HCT116 (cell line): ENCODE data around the gene ZNF107. TPM values are rescaled to one million over a fixed set of nuclear protein-coding genes. Genes with fewer than 3 reads are reported as not detected.
"Not testable (repeated sequence)": the region's sequence is repeated elsewhere in the genome, so short reads cannot be mapped to it uniquely, and the experiment has no call there.

ENCODE experiments used
- ATAC-seq: fragments of 200-7000 bp; cut with Tn5 transposase; 2 replicates; pipeline ENCODE4 v1.9.1; 2020; ENCODE audit warnings: mild to moderate bottlenecking, moderate library complexity
- BruUV-seq: library from RNA; stranded (reverse); fragments of 400-500 nt; replicated peaks from 2 replicates; lab custom pipeline; 2021; lab: Mats Ljungman, UMichigan
- CTCF ChIA-PET: fragments of 300-600 bp; sonication (Branson Sonifier 250); formaldehyde crosslinking; loops from one replicate; lab custom pipeline; 2021; ENCODE audit warnings: antibody characterized with exemption; lab: Charles Lee
- POLR2A ChIA-PET: fragments of 300-600, 350-600 bp; sonication (Branson Sonifier 250); formaldehyde crosslinking; loops from one replicate; lab custom pipeline; 2021; ENCODE audit warnings: antibody characterized with exemption; lab: Charles Lee
- RAD21 ChIA-PET, 2 experiments: fragments of 300-600 bp; sonication (Branson Sonifier 250); formaldehyde crosslinking; loops; one replicate each; lab custom pipeline; 2023; ENCODE audit warnings: low total read pairs in 2 of 2; ENCODE audit not compliant: uncharacterized antibody in 2 of 2, unreplicated experiment in 2 of 2, low non-redundant PET in 1 of 2; lab: Charles Lee
- DNase-seq: peaks from one replicate; pipeline ENCODE4 v3.0.0-alpha.2; 2010; ENCODE audit warnings: low read depth, low spot score
- H2AFZ ChIP-seq: fragments of 200-600 bp; shearing (Covaris generic), sonication (generic); 2 replicates; pipeline ENCODE4 v1.6.1; 2017; ENCODE audit warnings: low read depth, mixed run types, mixed read lengths, antibody characterized with exemption, low read length; ENCODE audit not compliant: poor library complexity, severe bottlenecking
- H3K27ac ChIP-seq: 2 replicates; pipeline ENCODE4 v1.5.1; 2012; ENCODE audit warnings: low read depth, low read length
- H3K27me3 ChIP-seq: fragments of 200-600 bp; sonication (generic); 2 replicates; pipeline ENCODE4 v1.6.1; 2016; ENCODE audit warnings: mixed run types, low read length, mixed read lengths; ENCODE audit not compliant: insufficient read depth
- H3K36me3 ChIP-seq, 2 experiments: fragments of 200-500 bp in 1 of 2; fragments of 200-600 bp in 1 of 2; sonication (Bioruptor generic) in 1 of 2; sonication (generic) in 1 of 2; 2 replicates each; pipeline versions ENCODE4 v1.5.1 to v1.6.1; 2014 to 2016; ENCODE audit warnings: low read length in 2 of 2, inconsistent platforms in 1 of 2, mixed read lengths in 1 of 2, mixed run types in 1 of 2; ENCODE audit not compliant: insufficient read depth in 2 of 2, control insufficient read depth in 1 of 2
- H3K4me1 ChIP-seq, 2 experiments: fragments of 200-600 bp in 1 of 2; sonication (generic) in 1 of 2; 2 replicates each; pipeline versions ENCODE4 v1.5.1 to v1.6.1; 2012 to 2017; ENCODE audit warnings: low read length in 2 of 2, inconsistent platforms in 1 of 2, mild to moderate bottlenecking in 1 of 2, mixed read lengths in 1 of 2, mixed run types in 1 of 2, moderate library complexity in 1 of 2; ENCODE audit not compliant: insufficient read depth in 2 of 2, control insufficient read depth in 1 of 2
- H3K4me2 ChIP-seq: fragments of 200-600 bp; sonication (generic); 2 replicates; pipeline ENCODE4 v1.6.1; 2017; ENCODE audit warnings: mixed run types, low read length, mixed read lengths
- H3K4me3 ChIP-seq, 2 experiments: fragments of 200-600 bp in 1 of 2; sonication (generic) in 1 of 2; replicated peaks in 1 of 2; 2 replicates each; pipeline ENCODE4 v1.5.1; 2011 to 2016; ENCODE audit warnings: low read length in 2 of 2, control low read depth in 1 of 2, low read depth in 1 of 2, mild to moderate bottlenecking in 1 of 2, mixed read lengths in 1 of 2, mixed run types in 1 of 2
- H3K79me2 ChIP-seq: fragments of 200-600 bp; sonication (generic); 2 replicates; pipeline ENCODE4 v1.6.1; 2017; ENCODE audit warnings: mild to moderate bottlenecking, mixed run types, low read length, moderate library complexity, mixed read lengths; ENCODE audit not compliant: insufficient read depth
- H3K9ac ChIP-seq: fragments of 200-600 bp; sonication (generic); 2 replicates; pipeline ENCODE4 v1.6.1; 2016; ENCODE audit warnings: low read length, mixed read lengths
- H3K9me2 ChIP-seq: fragments of 200-600 bp; sonication (generic), shearing (Covaris generic); 2 replicates; pipeline ENCODE4 v1.6.1; 2017; ENCODE audit warnings: mixed run types, mild to moderate bottlenecking, moderate library complexity; ENCODE audit not compliant: insufficient read depth
- H3K9me3 ChIP-seq, 2 experiments: fragments of 200-500 bp in 1 of 2; fragments of 200-600 bp in 1 of 2; sonication (Bioruptor generic) in 1 of 2; sonication (generic) in 1 of 2; 2 replicates each; pipeline ENCODE4 v1.6.1; 2014 to 2017; ENCODE audit warnings: low read length in 2 of 2, mixed read lengths in 2 of 2, inconsistent platforms in 1 of 2, low read depth in 1 of 2, mild to moderate bottlenecking in 1 of 2, mixed run types in 1 of 2, moderate library complexity in 1 of 2; ENCODE audit not compliant: control insufficient read depth in 1 of 2, insufficient read depth in 1 of 2
- H4K20me1 ChIP-seq: fragments of 200-600 bp; sonication (generic), shearing (Covaris generic); 2 replicates; pipeline ENCODE4 v1.6.1; 2017; ENCODE audit warnings: mixed run types, mild to moderate bottlenecking, moderate library complexity; ENCODE audit not compliant: insufficient read depth
- CBX3 ChIP-seq: IDR thresholded peaks from 2 replicates; pipeline ENCODE4 v1.6.1; 2012; ENCODE audit warnings: low read depth
- CEBPB ChIP-seq: IDR thresholded peaks from 2 replicates; pipeline ENCODE4 v1.6.1; 2012; ENCODE audit warnings: low read depth
- ELF1 ChIP-seq: IDR thresholded peaks from 2 replicates; pipeline ENCODE4 v1.6.1; 2012; ENCODE audit warnings: low read depth, borderline replicate concordance
- EZH2 ChIP-seq: fragments of 200-600 bp; sonication (generic); IDR thresholded peaks from 2 replicates; pipeline ENCODE4 v1.6.1; 2017; ENCODE audit warnings: antibody characterized with exemption, mixed run types
- EZH2phosphoT487 ChIP-seq: fragments of 200-600 bp; IDR thresholded peaks from 2 replicates; pipeline ENCODE4 v1.6.1; 2018; ENCODE audit warnings: antibody characterized with exemption, borderline replicate concordance
- POLR2A ChIP-seq: IDR thresholded peaks from 2 replicates; pipeline ENCODE4 v1.7.0; 2011; ENCODE audit warnings: borderline replicate concordance; ENCODE audit not compliant: insufficient read depth, insufficient read length; ENCODE audit errors: extremely low read depth
- SIN3A ChIP-seq: IDR thresholded peaks from 2 replicates; pipeline ENCODE4 v1.6.1; 2012; ENCODE audit warnings: low read depth
- SP1 ChIP-seq: IDR thresholded peaks from 2 replicates; pipeline ENCODE4 v1.6.1; 2012; ENCODE audit warnings: low read depth
- SRF ChIP-seq: IDR thresholded peaks from 2 replicates; pipeline ENCODE4 v1.6.1; 2012; ENCODE audit warnings: low read depth
- YY1 ChIP-seq: IDR thresholded peaks from 2 replicates; pipeline ENCODE4 v1.6.1; 2011; ENCODE audit warnings: low read length, low read depth, moderate library complexity, mild to moderate bottlenecking; ENCODE audit not compliant: insufficient replicate concordance; ENCODE audit errors: extremely low read depth
- ZBTB33 ChIP-seq: IDR thresholded peaks from 2 replicates; pipeline ENCODE4 v1.6.1; 2011; ENCODE audit warnings: mild to moderate bottlenecking, low read length, moderate library complexity; ENCODE audit not compliant: insufficient replicate concordance; ENCODE audit errors: extremely low read depth
- ZNF274 ChIP-seq: fragments of 200-500 bp; sonication (Bioruptor generic); IDR thresholded peaks from 2 replicates; pipeline ENCODE4 v1.6.1; 2014; ENCODE audit warnings: mild to moderate bottlenecking, low read depth, low read length, inconsistent platforms
- intact Hi-C: fragments of 100-400 bp; cut with micrococcal nuclease; formaldehyde crosslinking; loops from 2 replicates; pipeline ENCODE4 v1.10.0; 2022
- total RNA-seq: library from RNA; stranded (reverse); gene quantifications from one replicate; pipeline ENCODE4 v1.2.1, GENCODE V29; 2021; ENCODE audit not compliant: unreplicated experiment
- TF ChIP-seq, protein P1 (sequence below): IDR thresholded peaks from 2 replicates; pipeline ENCODE4 v1.6.1; 2012
- TF ChIP-seq, protein P2 (sequence below): IDR thresholded peaks from 2 replicates; pipeline ENCODE4 v1.6.1; 2012

ZNF107 gene
- total RNA-seq, 1 experiment from 2014 or later = 6.2 TPM

DNA sequence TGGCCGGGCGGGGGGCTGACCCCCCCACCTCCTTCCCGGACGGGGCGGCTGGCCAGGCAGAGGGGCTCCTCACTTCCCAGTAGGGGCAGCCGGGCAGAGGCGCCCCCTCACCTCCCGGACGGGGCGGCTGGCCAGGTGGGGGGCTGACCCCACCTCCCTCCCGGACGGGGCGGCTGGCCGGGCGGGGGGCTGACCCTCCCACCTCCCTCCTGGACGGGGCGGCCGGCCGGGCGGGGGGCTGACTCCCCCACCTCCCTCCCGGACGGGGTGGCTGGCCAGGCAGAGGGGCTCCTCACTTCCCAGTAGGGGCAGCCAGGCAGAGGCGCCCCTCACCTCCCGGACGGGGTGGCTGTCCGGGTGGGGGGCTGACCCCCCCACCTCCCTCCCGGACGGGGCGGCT is 72.5 kb downstream of the ZNF107 start:
- H3K9ac ChIP-seq, H3K9me3 ChIP-seq, H3K79me2 ChIP-seq, H3K27me3 ChIP-seq, H2AFZ ChIP-seq, ATAC-seq, H3K27ac ChIP-seq, BruUV-seq, CTCF ChIA-PET, DNase-seq, RAD21 ChIA-PET, H3K9me2 ChIP-seq, H3K36me3 ChIP-seq, intact Hi-C loops, H4K20me1 ChIP-seq, POLR2A ChIA-PET, H3K4me3 ChIP-seq, H3K4me1 ChIP-seq, H3K4me2 ChIP-seq: not testable (repeated sequence)

GRCh38 chr7:64738953-64739352 is 73.0 kb downstream of the ZNF107 start:
- not testable (repeated sequence) for BruUV-seq

DNA sequence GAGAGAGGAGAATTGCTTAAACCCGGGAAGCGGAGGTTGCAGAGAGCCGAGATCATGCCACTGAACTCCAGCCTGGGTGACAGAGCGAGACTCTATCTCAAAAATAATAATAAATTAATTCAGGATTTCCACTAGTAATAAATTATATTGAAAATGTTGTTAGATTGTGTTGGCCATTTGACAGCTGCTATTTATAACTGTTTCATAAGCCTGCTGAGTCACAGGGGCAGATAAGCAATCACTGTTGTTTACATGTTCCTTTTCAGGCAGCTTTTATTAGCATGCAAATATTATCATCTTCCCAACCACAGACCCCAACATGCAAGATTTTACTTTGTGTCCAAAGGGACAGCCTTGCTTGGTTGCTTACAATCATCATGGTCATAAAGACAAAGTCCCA is 78.7 kb downstream of the ZNF107 start:
- CTCF ChIA-PET = no interaction called here
- POLR2A ChIA-PET = no interaction called here
- Histone ChIP-seq H2AFZ (no peak overlapping the region), H3K79me2 (no peaks in the 10 kb centered on the region), H3K4me2 (no peak overlapping the region), H3K9ac (no peak overlapping the region), H3K27me3 (no peaks in the 10 kb centered on the region), H3K9me2 (no peaks in the 10 kb centered on the region), H3K4me3 (no peak overlapping the region), H4K20me1 (no peaks in the 10 kb centered on the region), H3K4me1 (no peaks in the 10 kb centered on the region), H3K36me3 (no peaks in the 10 kb centered on the region), H3K9me3 (no peaks in the 10 kb centered on the region), H3K27ac (no peak overlapping the region)
- intact Hi-C loops = no loop called here
- BruUV-seq = no TSS peak
- DNase-seq (no peak), ATAC-seq (no peak)
- RAD21 ChIA-PET = no interaction called here
- TF ChIP-seq, protein P1, sequence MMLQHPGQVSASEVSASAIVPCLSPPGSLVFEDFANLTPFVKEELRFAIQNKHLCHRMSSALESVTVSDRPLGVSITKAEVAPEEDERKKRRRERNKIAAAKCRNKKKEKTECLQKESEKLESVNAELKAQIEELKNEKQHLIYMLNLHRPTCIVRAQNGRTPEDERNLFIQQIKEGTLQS = no peak
- TF ChIP-seq, protein P2, sequence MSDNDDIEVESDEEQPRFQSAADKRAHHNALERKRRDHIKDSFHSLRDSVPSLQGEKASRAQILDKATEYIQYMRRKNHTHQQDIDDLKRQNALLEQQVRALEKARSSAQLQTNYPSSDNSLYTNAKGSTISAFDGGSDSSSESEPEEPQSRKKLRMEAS = no peak
- TF ChIP-seq ZBTB33 = no peak
- no peak for TF ChIP-seq YY1
- no peak for TF ChIP-seq CBX3
- TF ChIP-seq ZNF274 = no peak
- TF ChIP-seq SIN3A = no peak
- no peak for TF ChIP-seq SP1
- no peak for TF ChIP-seq SRF
- TF ChIP-seq POLR2A = no peak
- TF ChIP-seq EZH2phosphoT487 = no peak
- no peak for TF ChIP-seq ELF1
- no peak for TF ChIP-seq EZH2
- TF ChIP-seq CEBPB = no peak

More at GRCh38 chr7:64738953-64739352, 73.0 kb downstream of the ZNF107 start:
- H3K4me1 ChIP-seq, H3K4me2 ChIP-seq, H3K27ac ChIP-seq, CTCF ChIA-PET, ATAC-seq, H4K20me1 ChIP-seq, H3K9ac ChIP-seq, DNase-seq, intact Hi-C loops, H3K4me3 ChIP-seq, H2AFZ ChIP-seq, H3K36me3 ChIP-seq, H3K27me3 ChIP-seq, POLR2A ChIA-PET, RAD21 ChIA-PET, H3K9me3 ChIP-seq, H3K79me2 ChIP-seq, H3K9me2 ChIP-seq: not testable (repeated sequence)
